Duodenal mucosa (tissue), 2 donors: ENCODE measurements around the gene ERCC5.

Source experiments
- H3K27ac ChIP-seq: one replicate; pipeline ENCODE4 v1.7.0; 2013; ENCODE audit warnings: low read depth, low read length
- H3K27me3 ChIP-seq, 2 donors: one replicate each; pipeline ENCODE4 v1.7.0; 2013; ENCODE audit warnings: low read length in 2 of 2, control low read depth in 1 of 2; ENCODE audit not compliant: insufficient read depth in 2 of 2, control insufficient read depth in 1 of 2
- H3K36me3 ChIP-seq, 2 donors: one replicate each; pipeline ENCODE4 v1.7.0; 2013; ENCODE audit warnings: low read length in 2 of 2, control low read depth in 1 of 2; ENCODE audit not compliant: insufficient read depth in 2 of 2, control insufficient read depth in 1 of 2
- H3K4me1 ChIP-seq, 2 donors: one replicate each; pipeline ENCODE4 v1.7.0; 2013; ENCODE audit warnings: low read length in 2 of 2, control low read depth in 1 of 2; ENCODE audit not compliant: insufficient read depth in 2 of 2, control insufficient read depth in 1 of 2
- H3K4me3 ChIP-seq, 2 donors: one replicate each; pipeline ENCODE4 v1.7.0; 2013; ENCODE audit warnings: low read length in 2 of 2, low read depth in 1 of 2
- H3K9ac ChIP-seq, 2 donors: one replicate each; pipeline ENCODE4 v1.7.0; 2013; ENCODE audit warnings: low read length in 2 of 2, low read depth in 1 of 2
- H3K9me3 ChIP-seq, 2 donors: one replicate each; pipeline ENCODE4 v1.7.0; 2013; ENCODE audit warnings: low read length in 2 of 2, control low read depth in 1 of 2; ENCODE audit not compliant: control insufficient read depth in 1 of 2

The ERCC5 gene

GRCh38 chr13:102915393-102915930 lies 69.6 kb downstream of the ERCC5 start:
- Histone ChIP-seq H3K4me1 (peaks cover 8 to 31% of the 10 kb centered on the region in 2 donors), H3K27me3 (no peaks in the 10 kb centered on the region), H3K4me3 (no peak overlapping the region), H3K9ac (no peak overlapping the region), H3K36me3 (no peaks in the 10 kb centered on the region), H3K27ac (no peak overlapping the region), H3K9me3 (peaks cover 0 to 5% of the 10 kb centered on the region in 2 donors)

DNA sequence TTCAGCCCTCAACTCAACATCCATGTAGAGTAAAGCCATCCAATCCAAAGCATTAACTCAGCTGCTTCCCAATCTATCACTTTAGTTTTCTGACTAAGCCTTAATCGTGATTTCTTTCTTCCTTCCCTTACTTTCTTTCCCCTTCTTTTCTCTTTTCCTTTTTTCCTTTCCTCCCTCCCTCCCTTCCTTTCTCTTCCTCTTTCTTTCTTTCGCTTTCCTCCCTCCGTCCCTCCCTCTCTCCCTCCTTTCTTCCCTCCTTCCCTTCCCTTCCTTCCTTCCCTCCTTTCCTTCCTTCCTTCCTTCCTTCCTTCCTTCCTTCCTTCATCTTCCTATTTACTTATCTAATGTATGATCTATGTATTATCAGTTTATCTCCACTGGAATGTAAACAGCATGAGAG lies 71.2 kb downstream of the ERCC5 start:
- H3K36me3 ChIP-seq: no peaks in the 10 kb centered on the region
- peaks cover 0 to 5% of the 10 kb centered on the region in 2 donors for H3K9me3 ChIP-seq
- H3K27me3 ChIP-seq: no peaks in the 10 kb centered on the region
- no peak overlapping the region for H3K4me3 ChIP-seq
- peaks cover 5 to 21% of the 10 kb centered on the region in 2 donors for H3K4me1 ChIP-seq
- no peak overlapping the region for H3K27ac ChIP-seq
- H3K9ac ChIP-seq: no peak overlapping the region

- Histone ChIP-seq H3K27me3 (peaks cover 0 to 3% of the 10 kb centered on the region in 2 donors), H3K27ac (no peak overlapping the region), H3K4me3 (no peak overlapping the region), H3K9me3 (peaks cover 0 to 5% of the 10 kb centered on the region in 2 donors), H3K9ac (no peak overlapping the region), H3K36me3 (no peaks in the 10 kb centered on the region), H3K4me1 (no peaks in the 10 kb centered on the region)
Measured at GRCh38 chr13:102922184-102922583, 76.4 kb downstream of the ERCC5 start.
